Kidney (tissue), 14 donors: Measurements from ENCODE around the gene SNTG2. TPM values are rescaled to one million over a fixed set of nuclear protein-coding genes. Genes with fewer than 3 reads are reported as not detected.

Experiments used
- DNase-seq, 5 donors: peaks; one replicate each; pipeline ENCODE4 v3.0.0-alpha.2; 2013 to 2020
- FAIRE-seq: peaks from 2 replicates; lab custom pipeline; 2012; peaks lifted over from hg19 to GRCh38; lab: Jason Lieb, UNC
- H3K27ac ChIP-seq, 2 donors: one replicate each; pipeline ENCODE4 v1.7.0; 2013; ENCODE audit warnings: low read depth in 2 of 2, low read length in 2 of 2, inconsistent platforms in 1 of 2
- H3K27me3 ChIP-seq: one replicate; pipeline ENCODE4 v1.7.1; 2013; ENCODE audit warnings: low read length, inconsistent platforms; ENCODE audit not compliant: control insufficient read depth, insufficient read depth
- H3K36me3 ChIP-seq, 3 donors: one replicate each; pipeline versions ENCODE4 v1.7.0 to v1.7.1; 2013; ENCODE audit warnings: low read length in 3 of 3, control low read depth in 1 of 3, inconsistent platforms in 1 of 3; ENCODE audit not compliant: insufficient read depth in 3 of 3, control insufficient read depth in 2 of 3
- H3K4me1 ChIP-seq, 3 donors: one replicate each; pipeline versions ENCODE4 v1.7.0 to v1.7.1; 2013; ENCODE audit warnings: low read length in 3 of 3, inconsistent platforms in 1 of 3, low read depth in 1 of 3; ENCODE audit not compliant: control insufficient read depth in 2 of 3, insufficient read depth in 2 of 3
- H3K4me3 ChIP-seq, 3 donors: one replicate each; pipeline versions ENCODE4 v1.7.0 to v1.8.1; 2013; ENCODE audit warnings: low read length in 3 of 3, control low read depth in 1 of 3, inconsistent platforms in 1 of 3
- H3K9ac ChIP-seq, 3 donors: one replicate each; pipeline versions ENCODE4 v1.7.0 to v1.7.1; 2013; ENCODE audit warnings: low read length in 3 of 3, control low read depth in 1 of 3, inconsistent platforms in 1 of 3
- H3K9me3 ChIP-seq, 3 donors: one replicate each; pipeline versions ENCODE4 v1.7.0 to v1.7.1; 2013; ENCODE audit warnings: low read length in 3 of 3, control low read depth in 1 of 3, inconsistent platforms in 1 of 3; ENCODE audit not compliant: control insufficient read depth in 2 of 3, insufficient read depth in 1 of 3
- intact Hi-C: fragments of 100-400 bp; cut with DNase I; formaldehyde crosslinking; loops from one replicate; pipeline ENCODE4 v1.11.1; 2022
- polyA plus RNA-seq: library from polyadenylated mRNA; stranded (reverse); fragments of 350-450 nt; fragmentation: Illumina TruSeq; extraction: RNeasy Lipid Tissue Mini Kit (QIAGEN cat#74804); gene quantifications from one replicate; pipeline ENCODE4 v1.2.3, GENCODE V29; 2014; ENCODE audit warnings: low read depth, low replicate concordance; ENCODE audit not compliant: insufficient read depth
- total RNA-seq: library from RNA; stranded (reverse); fragmentation: NEBNext Ultra II Directional; extraction: Animal tissue kit (Norgen Biotek cat#: 25700); gene quantifications from one replicate; pipeline ENCODE4 v1.2.1, GENCODE V29; 2021
- TF ChIP-seq, protein P1 (sequence below): IDR thresholded peaks from 3 replicates; pipeline ENCODE4 v1.5.1; 2012; ENCODE audit warnings: mild to moderate bottlenecking, moderate library complexity, borderline replicate concordance; ENCODE audit not compliant: insufficient read depth; ENCODE audit errors: extremely low read depth
- donor health status: control.
- donor health status: control.
- donor health status: control.
- donor health status: control.
- donor health status: control.
- donor health status: DM: yes; HTN: yes; CAD: no.
- donor health status: Normal renal cell carcinoma (clear cell type).

The SNTG2 gene
- total and polyA plus RNA-seq, 2 donors from 2014 or later: 2.2 TPM; not detected in 1

DNA sequence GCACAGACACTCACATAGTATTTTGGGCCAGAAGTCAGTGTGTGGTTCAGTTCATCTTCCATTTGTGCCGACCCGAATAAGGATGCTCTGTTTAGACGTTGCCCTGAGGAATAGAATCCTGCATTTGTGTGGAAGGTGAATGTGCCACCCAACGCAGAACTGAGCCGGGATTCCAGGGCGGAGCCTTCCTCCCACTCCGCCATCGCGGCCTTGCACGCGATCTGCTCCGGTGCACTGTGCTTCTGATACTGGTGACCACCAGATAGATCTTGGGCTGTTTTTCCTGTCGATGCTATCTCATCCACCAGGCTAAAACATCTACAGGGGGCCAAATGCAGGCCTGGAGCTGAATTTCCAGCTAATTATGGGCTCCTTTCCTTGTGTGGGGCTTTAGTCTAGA, 29.6 kb upstream of the SNTG2 start:
- no peak overlapping the region for H3K27ac ChIP-seq
- FAIRE-seq (no peak), DNase-seq (no peak)
- no peaks in the 10 kb centered on the region for H3K36me3 ChIP-seq
- TF ChIP-seq, protein P1, sequence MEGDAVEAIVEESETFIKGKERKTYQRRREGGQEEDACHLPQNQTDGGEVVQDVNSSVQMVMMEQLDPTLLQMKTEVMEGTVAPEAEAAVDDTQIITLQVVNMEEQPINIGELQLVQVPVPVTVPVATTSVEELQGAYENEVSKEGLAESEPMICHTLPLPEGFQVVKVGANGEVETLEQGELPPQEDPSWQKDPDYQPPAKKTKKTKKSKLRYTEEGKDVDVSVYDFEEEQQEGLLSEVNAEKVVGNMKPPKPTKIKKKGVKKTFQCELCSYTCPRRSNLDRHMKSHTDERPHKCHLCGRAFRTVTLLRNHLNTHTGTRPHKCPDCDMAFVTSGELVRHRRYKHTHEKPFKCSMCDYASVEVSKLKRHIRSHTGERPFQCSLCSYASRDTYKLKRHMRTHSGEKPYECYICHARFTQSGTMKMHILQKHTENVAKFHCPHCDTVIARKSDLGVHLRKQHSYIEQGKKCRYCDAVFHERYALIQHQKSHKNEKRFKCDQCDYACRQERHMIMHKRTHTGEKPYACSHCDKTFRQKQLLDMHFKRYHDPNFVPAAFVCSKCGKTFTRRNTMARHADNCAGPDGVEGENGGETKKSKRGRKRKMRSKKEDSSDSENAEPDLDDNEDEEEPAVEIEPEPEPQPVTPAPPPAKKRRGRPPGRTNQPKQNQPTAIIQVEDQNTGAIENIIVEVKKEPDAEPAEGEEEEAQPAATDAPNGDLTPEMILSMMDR: no peak
- no peak overlapping the region for H3K9ac ChIP-seq
- intact Hi-C loops: no loop called here
- no peak overlapping the region for H3K4me3 ChIP-seq
- H3K4me1 ChIP-seq: no peaks in the 10 kb centered on the region
- H3K9me3 ChIP-seq: no peaks in the 10 kb centered on the region
- H3K27me3 ChIP-seq: no peaks in the 10 kb centered on the region

DNA sequence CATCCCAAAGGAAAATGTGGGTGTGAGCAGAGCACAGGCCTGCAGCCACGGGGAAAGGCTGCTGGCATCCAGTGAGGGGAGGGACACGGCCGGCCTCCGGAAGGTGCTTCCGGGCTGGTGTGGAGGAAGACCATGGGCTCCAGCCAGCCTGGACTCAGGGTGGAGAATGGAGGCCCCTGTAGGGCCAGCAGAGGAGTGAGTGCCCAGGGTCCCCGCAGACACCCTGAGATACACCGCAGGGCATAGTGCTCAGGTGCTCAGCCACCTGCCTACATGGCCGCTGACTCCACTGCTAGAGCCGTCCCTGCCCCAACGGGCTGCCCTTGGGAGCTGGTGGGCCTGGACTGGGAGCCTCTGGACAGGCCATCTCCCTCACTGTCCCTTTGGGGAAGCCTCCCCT, 28.5 kb upstream of the SNTG2 start:
- no peak overlapping the region for H3K4me3 ChIP-seq
- no peaks in the 10 kb centered on the region for H3K27me3 ChIP-seq
- DNase-seq (no peak), FAIRE-seq (no peak)
- H3K27ac ChIP-seq: no peak overlapping the region
- no peaks in the 10 kb centered on the region for H3K36me3 ChIP-seq
- no peak overlapping the region for H3K9ac ChIP-seq
- H3K4me1 ChIP-seq: no peaks in the 10 kb centered on the region
- intact Hi-C loops: no loop called here
- TF ChIP-seq, protein P1: no peak
- H3K9me3 ChIP-seq: no peaks in the 10 kb centered on the region

DNA sequence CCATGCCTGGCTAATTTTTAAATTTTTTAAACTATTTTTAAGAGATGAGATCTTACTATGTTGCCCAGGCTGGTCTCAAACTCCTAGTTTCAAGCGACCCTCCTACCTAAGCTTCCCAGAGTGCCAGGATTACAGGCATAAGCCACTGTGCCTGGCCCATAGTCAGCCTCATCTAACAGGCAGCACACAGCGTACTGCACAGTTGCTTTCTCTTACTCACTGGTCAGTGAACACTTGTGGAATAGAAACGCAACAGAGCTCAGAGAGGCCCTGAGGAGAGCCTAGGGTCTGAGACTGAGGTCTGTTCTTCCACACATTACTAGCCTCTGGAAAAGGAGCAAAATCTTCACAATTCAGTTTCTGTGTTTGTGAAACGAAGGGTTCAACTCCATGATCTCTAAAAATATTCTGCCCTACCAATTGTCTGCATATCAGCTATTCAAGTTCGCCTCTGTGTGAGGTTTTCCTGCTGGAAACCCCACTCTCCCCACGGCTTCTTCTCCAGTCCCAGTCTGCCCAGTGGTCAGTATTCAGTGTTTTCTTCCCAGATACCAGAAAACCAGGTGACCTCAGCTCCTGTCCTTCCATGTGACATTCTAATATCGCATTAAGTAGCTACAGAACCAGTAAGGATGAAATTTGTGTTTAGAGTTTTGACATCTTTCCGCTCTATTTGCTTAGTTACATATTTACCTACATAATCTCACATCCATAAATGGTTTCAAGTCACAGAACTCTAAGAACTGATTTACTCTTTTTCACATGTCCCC, 26.6 kb upstream of the SNTG2 start:
- no peak for DNase-seq
- Histone ChIP-seq H3K9me3 (no peaks in the 10 kb centered on the region), H3K9ac (no peak overlapping the region), H3K4me1 (no peaks in the 10 kb centered on the region), H3K36me3 (no peaks in the 10 kb centered on the region), H3K4me3 (no peak overlapping the region), H3K27me3 (no peaks in the 10 kb centered on the region), H3K27ac (no peak overlapping the region)
- TF ChIP-seq, protein P1: no peak
- no peak for FAIRE-seq
- intact Hi-C loops: no loop called here
